Stimulated activated CD8-positive, alpha-beta memory T cell treated with anti-CD3 and anti-CD28 coated beads, Interleukin-4, amount 100 ng/mL, for 48 hours (primary cell): ENCODE results near the gene H19.

Experiments used
- DNase-seq: peaks from one replicate; pipeline ENCODE4 v3.0.0-alpha.2; 2020

Gene H19

GRCh38 chr11:1946812-1947484, 50.7 kb downstream of the H19 start, which contains the start of gene MRPL23:
MRPL23 (plus strand) TSS chr11:1947332; CDS start chr11:1947363, 31 bp downstream.
- peak; percentile 52 for DNase-seq
